PFSK-1 (cell line): ENCODE data around the gene NECTIN1.

Source experiments
- FOXP2 ChIP-seq: optimal IDR thresholded peaks from 2 replicates; pipeline ENCODE3; 2011; ENCODE audit warnings: borderline replicate concordance, control low read depth, inconsistent platforms; ENCODE audit not compliant: insufficient read depth; ENCODE audit errors: extremely low read length, extremely low read depth
- POLR2AphosphoS5 ChIP-seq: IDR thresholded peaks from 2 replicates; pipeline ENCODE4 v1.6.1; 2012; ENCODE audit warnings: low read depth, mild to moderate bottlenecking, control low read depth, low read length, moderate library complexity
- REST ChIP-seq, 2 experiments: IDR thresholded peaks; 2 replicates each; pipeline versions ENCODE4 v1.6.1 to v1.8.0; 2011 to 2012; ENCODE audit warnings: low read depth in 2 of 2, low read length in 2 of 2, control low read depth in 1 of 2, inconsistent platforms in 1 of 2, mild to moderate bottlenecking in 1 of 2, moderate library complexity in 1 of 2; ENCODE audit not compliant: insufficient read depth in 1 of 2
- SIN3A ChIP-seq: IDR thresholded peaks from 2 replicates; pipeline ENCODE4 v1.6.1; 2012; ENCODE audit warnings: mild to moderate bottlenecking, low read length, moderate library complexity, borderline replicate concordance; ENCODE audit not compliant: insufficient read depth
- TAF1 ChIP-seq: IDR thresholded peaks from 2 replicates; pipeline ENCODE4 v1.6.1; 2012; ENCODE audit warnings: low read length, control low read depth, borderline replicate concordance; ENCODE audit not compliant: insufficient read depth

The NECTIN1 gene

GRCh38 chr11:119774172-119774763 is 45.3 kb upstream of the NECTIN1 start:
- TF ChIP-seq POLR2AphosphoS5 (no peak), TAF1 (no peak), REST (IDR thresholded peaks at IDR 0.05; ENCODE audit: insufficient read depth in 1 of 2, low read depth in 2 of 2, low read length in 2 of 2) (peak; percentile 89 to 96)

GRCh38 chr11:119772641-119773415 is 43.8 kb upstream of the NECTIN1 start:
- TF ChIP-seq REST (IDR thresholded peaks at IDR 0.05; ENCODE audit: insufficient read depth in 1 of 2, low read depth in 2 of 2, low read length in 2 of 2) (no peak), POLR2AphosphoS5 (no peak), FOXP2 (no peak), TAF1 (no peak), SIN3A (no peak)

GRCh38 chr11:119772076-119772475 is 43.1 kb upstream of the NECTIN1 start:
- TF ChIP-seq FOXP2, result no peak
- no peak for TF ChIP-seq REST (IDR thresholded peaks at IDR 0.05; ENCODE audit: insufficient read depth in 1 of 2, low read depth in 2 of 2, low read length in 2 of 2)
- no peak for TF ChIP-seq SIN3A
- TF ChIP-seq POLR2AphosphoS5, result no peak
- TF ChIP-seq TAF1, result no peak

- TF ChIP-seq SIN3A, result no peak
- TF ChIP-seq TAF1, result no peak
- TF ChIP-seq POLR2AphosphoS5, result no peak
- TF ChIP-seq FOXP2, result no peak
- no peak for TF ChIP-seq REST (IDR thresholded peaks at IDR 0.05; ENCODE audit: insufficient read depth in 1 of 2, low read depth in 2 of 2, low read length in 2 of 2)
Observed at GRCh38 chr11:119771172-119771770, 42.3 kb upstream of the NECTIN1 start.
